Epidermal melanocyte (primary cell): ENCODE measurements around the gene ZNF185.

Experiments
- DNase-seq: peaks from one replicate; pipeline ENCODE4 v3.0.0; 2011; ENCODE audit warnings: low spot score; ENCODE audit not compliant: insufficient read length

The ZNF185 gene

GRCh38 chrX:152915541-152916241 lies 17.8 kb downstream of the ZNF185 start:
- no peak for DNase-seq

- DNase-seq: no peak
These were observed 20.1 kb downstream of the ZNF185 start for GRCh38 chrX:152917656-152918579.

GRCh38 chrX:152918707-152919106 lies 20.8 kb downstream of the ZNF185 start:
- DNase-seq: no peak

GRCh38 chrX:152923599-152923998 lies 25.7 kb downstream of the ZNF185 start:
- DNase-seq: no peak

- no peak for DNase-seq
These were observed 28.0 kb downstream of the ZNF185 start for GRCh38 chrX:152925835-152926234.

GRCh38 chrX:152926279-152926678 lies 28.4 kb downstream of the ZNF185 start:
- DNase-seq: peak; percentile 30

- DNase-seq: no peak
These were observed 29.1 kb downstream of the ZNF185 start for GRCh38 chrX:152926923-152927322.

- no peak for DNase-seq
These were observed 30.2 kb downstream of the ZNF185 start for GRCh38 chrX:152927858-152928760.

- no peak for DNase-seq
These were observed 31.0 kb downstream of the ZNF185 start for GRCh38 chrX:152928761-152929400.

GRCh38 chrX:152929898-152930297 lies 32.0 kb downstream of the ZNF185 start:
- no peak for DNase-seq

- no peak for DNase-seq
These were observed 32.6 kb downstream of the ZNF185 start for GRCh38 chrX:152930516-152930915.

- no peak for DNase-seq
These were observed 34.3 kb downstream of the ZNF185 start for GRCh38 chrX:152932144-152932543.

GRCh38 chrX:152932598-152933175 lies 34.8 kb downstream of the ZNF185 start:
- no peak for DNase-seq

GRCh38 chrX:152936306-152936705 lies 38.4 kb downstream of the ZNF185 start:
- DNase-seq: no peak

GRCh38 chrX:152937236-152937635 lies 39.4 kb downstream of the ZNF185 start:
- no peak for DNase-seq

GRCh38 chrX:152941328-152942076 lies 43.6 kb downstream of the ZNF185 start:
- peak; percentile 54 for DNase-seq

- DNase-seq: no peak
These were observed 44.2 kb downstream of the ZNF185 start for GRCh38 chrX:152942077-152942442.

- no peak for DNase-seq
These were observed 46.0 kb downstream of the ZNF185 start for GRCh38 chrX:152943826-152944225.

GRCh38 chrX:152945021-152945979 lies 47.4 kb downstream of the ZNF185 start:
- DNase-seq: no peak
